GM23338 (cell line): ENCODE measurements around the gene TSPAN5. TPM values are rescaled to one million over a fixed set of nuclear protein-coding genes. Genes with fewer than 3 reads are reported as not detected.
A peak's percentile ranks its signal among the peaks of the same experiment; 100 is the strongest.

Experiments
- ATAC-seq: fragments of 200-7000 bp; cut with Tn5 transposase; 3 replicates; pipeline ENCODE4 v1.9.1; 2020
- DNase-seq: peaks from one replicate; pipeline ENCODE4 v3.0.0-alpha.2; 2015; ENCODE audit warnings: low spot score
- H2AFZ ChIP-seq: fragments of 200-600 bp; sonication (generic); 2 replicates; pipeline ENCODE4 v1.8.0; 2016; ENCODE audit warnings: antibody characterized with exemption, mild to moderate bottlenecking, moderate library complexity
- H3F3A ChIP-seq: fragments of 200-600 bp; sonication (generic); replicated peaks from 2 replicates; pipeline ENCODE4 v1.8.0; 2017; ENCODE audit warnings: antibody characterized with exemption, mixed run types, low read depth
- H3K27ac ChIP-seq: fragments of 200-600 bp; sonication (generic); 2 replicates; pipeline ENCODE4 v1.6.1; 2016; ENCODE audit warnings: low read depth
- H3K27me3 ChIP-seq: fragments of 200-600 bp; sonication (generic); 2 replicates; pipeline ENCODE4 v1.8.0; 2016; ENCODE audit warnings: mild to moderate bottlenecking, mixed run types, moderate library complexity; ENCODE audit not compliant: insufficient read depth
- H3K36me3 ChIP-seq: fragments of 200-600 bp; sonication (generic); 2 replicates; pipeline ENCODE4 v1.8.0; 2016; ENCODE audit warnings: mild to moderate bottlenecking; ENCODE audit not compliant: insufficient read depth
- H3K4me1 ChIP-seq: fragments of 200-600 bp; sonication (generic); 2 replicates; pipeline ENCODE4 v1.8.0; 2016; ENCODE audit warnings: mild to moderate bottlenecking, moderate library complexity; ENCODE audit not compliant: insufficient read depth
- H3K4me2 ChIP-seq: fragments of 200-600 bp; sonication (generic); 2 replicates; pipeline ENCODE4 v1.7.1; 2017; ENCODE audit warnings: mixed run types
- H3K4me3 ChIP-seq: fragments of 200-600 bp; sonication (generic); 2 replicates; pipeline ENCODE4 v1.6.1; 2016; ENCODE audit warnings: mixed run types
- H3K79me2 ChIP-seq: fragments of 200-600 bp; sonication (generic); replicated peaks from 2 replicates; pipeline ENCODE4 v1.8.0; 2017; ENCODE audit warnings: mild to moderate bottlenecking; ENCODE audit not compliant: insufficient read depth
- H3K9me2 ChIP-seq: fragments of 200-600 bp; sonication (generic); 2 replicates; pipeline ENCODE4 v1.8.0; 2017; ENCODE audit not compliant: insufficient read depth
- H4K20me1 ChIP-seq: fragments of 200-600 bp; sonication (generic); replicated peaks from 2 replicates; pipeline ENCODE4 v1.8.0; 2017; ENCODE audit warnings: mild to moderate bottlenecking; ENCODE audit not compliant: insufficient read depth
- H3K27ac Mint-ChIP-seq: 2 replicates; pipeline ENCODE4 v1.8.0; 2020; ENCODE audit warnings: inconsistent platforms, mild to moderate bottlenecking, moderate library complexity, mixed read lengths
- H3K27me3 Mint-ChIP-seq: 3 replicates; pipeline ENCODE4 v1.8.0; 2022; ENCODE audit warnings: low read depth, mild to moderate bottlenecking, moderate library complexity, mixed read lengths, inconsistent platforms; ENCODE audit not compliant: insufficient read depth, poor library complexity
- H3K36me3 Mint-ChIP-seq: 3 replicates; pipeline ENCODE4 v1.8.0; 2021; ENCODE audit warnings: low read depth, mild to moderate bottlenecking, inconsistent platforms, moderate library complexity, mixed read lengths
- H3K4me1 Mint-ChIP-seq: 3 replicates; pipeline ENCODE4 v1.8.0; 2020; ENCODE audit warnings: mild to moderate bottlenecking, inconsistent platforms, mixed read lengths
- H3K4me3 Mint-ChIP-seq: 3 replicates; pipeline ENCODE4 v1.8.0; 2021; ENCODE audit warnings: moderate library complexity, mild to moderate bottlenecking, inconsistent platforms, mixed read lengths
- H3K9me3 Mint-ChIP-seq: 3 replicates; pipeline ENCODE4 v1.8.0; 2020; ENCODE audit warnings: moderate library complexity, mild to moderate bottlenecking, inconsistent platforms, mixed read lengths
- EZH2 ChIP-seq: fragments of 200-600 bp; sonication (generic); IDR thresholded peaks from one replicate; pipeline ENCODE4 v1.8.0; 2017; ENCODE audit warnings: antibody characterized with exemption, mild to moderate bottlenecking, low read depth; ENCODE audit not compliant: unreplicated experiment
- EZH2phosphoT487 ChIP-seq: fragments of 200-600 bp; sonication (generic); IDR thresholded peaks from one replicate; pipeline ENCODE4 v1.8.1; 2018; ENCODE audit warnings: antibody characterized with exemption; ENCODE audit not compliant: unreplicated experiment
- JUNB ChIP-seq: IDR thresholded peaks from one replicate; pipeline ENCODE4 v1.6.1; 2016; ENCODE audit warnings: antibody characterized with exemption; ENCODE audit not compliant: unreplicated experiment
- NANOG ChIP-seq: IDR thresholded peaks from 2 replicates; pipeline ENCODE4 v1.6.1; 2016; ENCODE audit warnings: antibody characterized with exemption, borderline replicate concordance
- REST ChIP-seq: IDR thresholded peaks from one replicate; pipeline ENCODE4 v1.6.1; 2018; ENCODE audit warnings: antibody characterized with exemption; ENCODE audit not compliant: unreplicated experiment
- ZNF114 ChIP-seq: fragments of 250-450 bp; sonication (Bioruptor Pico); IDR thresholded peaks from 2 replicates; pipeline ENCODE4 v1.5.0; 2020; ENCODE audit warnings: mild to moderate bottlenecking, moderate library complexity
- ZNF331 ChIP-seq: fragments of 250-450 bp; sonication (Bioruptor Pico); IDR thresholded peaks from 2 replicates; pipeline ENCODE4 v1.5.0; 2020; ENCODE audit warnings: low read depth, mild to moderate bottlenecking, moderate library complexity
- ZNF462 ChIP-seq: fragments of 250-450 bp; sonication (Bioruptor Pico); IDR thresholded peaks from 2 replicates; pipeline ENCODE4 v1.5.0; 2020; ENCODE audit warnings: mild to moderate bottlenecking, moderate library complexity
- polyA plus RNA-seq: library from polyadenylated mRNA; unstranded; fragments of >200 nt; fragmentation: Nextera tagmentation; extraction: Ambion mirVana; gene quantifications from 2 replicates; pipeline ENCODE4 v1.2.1, GENCODE V29; 2016
- total RNA-seq: library from RNA; depleted of rRNA; stranded (reverse); fragments of >200 nt; shearing (Covaris generic); gene quantifications from 2 replicates; pipeline ENCODE4 v1.2.3, GENCODE V29; 2014

TSPAN5 gene
- total and polyA plus RNA-seq, 2 experiments from 2014 or later, result 18.6 to 21.5 TPM

GRCh38 chr4:98585596-98585995, 72.8 kb downstream of the TSPAN5 start:
- H3K27me3 Mint-ChIP-seq, result peaks cover 4% of the 10 kb centered on the region
- Histone ChIP-seq H3K4me3 (no peak overlapping the region), H3F3A (no peaks in the 10 kb centered on the region), H4K20me1 (0 out of 2 replicates have a peak, but pooled peaks cover 6% of the 10 kb centered on the region), H3K36me3 (no peaks in the 10 kb centered on the region), H3K4me1 (peaks cover 13% of the 10 kb centered on the region), H3K27me3 (no peaks in the 10 kb centered on the region), H3K9me2 (no peaks in the 10 kb centered on the region), H2AFZ (no peak overlapping the region), H3K4me2 (no peak overlapping the region), H3K79me2 (peaks cover 8% of the 10 kb centered on the region), H3K27ac (no peak overlapping the region)
- H3K9me3 Mint-ChIP-seq, result no peaks in the 10 kb centered on the region
- DNase-seq (no peak), ATAC-seq (no peak)
- no peak overlapping the region for H3K4me3 Mint-ChIP-seq
- H3K36me3 Mint-ChIP-seq, result no peaks in the 10 kb centered on the region
- H3K27ac Mint-ChIP-seq, result peak overlapping the region; percentile 24; the same call in 1 of the 2 replicates
- peaks cover 57% of the 10 kb centered on the region for H3K4me1 Mint-ChIP-seq
- no peak for TF ChIP-seq REST
- TF ChIP-seq ZNF331, result no peak
- TF ChIP-seq ZNF114 (CRISPR knock-in tag), result no peak

- DNase-seq, result no peak
- Histone ChIP-seq H3K27me3 (no peaks in the 10 kb centered on the region), H3K27ac (no peak overlapping the region), H3K4me3 (no peak overlapping the region), H3K36me3 (no peaks in the 10 kb centered on the region), H2AFZ (no peak overlapping the region), H3K9me2 (no peaks in the 10 kb centered on the region), H3K79me2 (peaks cover 8% of the 10 kb centered on the region), H3K4me2 (no peak overlapping the region), H3K4me1 (peaks cover 2% of the 10 kb centered on the region; the same call in 1 of the 2 replicates), H4K20me1 (0 out of 2 replicates have a peak, but pooled peaks cover 3% of the 10 kb centered on the region), H3F3A (no peaks in the 10 kb centered on the region)
- no peak overlapping the region for H3K27ac Mint-ChIP-seq
- H3K27me3 Mint-ChIP-seq, result peaks cover 4% of the 10 kb centered on the region
- H3K4me3 Mint-ChIP-seq, result no peak overlapping the region
- H3K36me3 Mint-ChIP-seq, result no peaks in the 10 kb centered on the region
- no peak for ATAC-seq
- no peaks in the 10 kb centered on the region for H3K9me3 Mint-ChIP-seq
- H3K4me1 Mint-ChIP-seq, result peaks cover 50% of the 10 kb centered on the region
- TF ChIP-seq JUNB (no peak), REST (no peak), NANOG (no peak), ZNF114 (CRISPR knock-in tag) (no peak), ZNF462 (CRISPR knock-in tag) (no peak), EZH2phosphoT487 (no peak), EZH2 (no peak), ZNF331 (no peak)
Observed at GRCh38 chr4:98584265-98584664, 74.1 kb downstream of the TSPAN5 start.
